ENCODE data around the gene TXNDC8.
"Not testable (repeated sequence)": the region's sequence is repeated elsewhere in the genome, so short reads cannot be mapped to it uniquely, and the experiment has no call there.

Gene TXNDC8

DNA sequence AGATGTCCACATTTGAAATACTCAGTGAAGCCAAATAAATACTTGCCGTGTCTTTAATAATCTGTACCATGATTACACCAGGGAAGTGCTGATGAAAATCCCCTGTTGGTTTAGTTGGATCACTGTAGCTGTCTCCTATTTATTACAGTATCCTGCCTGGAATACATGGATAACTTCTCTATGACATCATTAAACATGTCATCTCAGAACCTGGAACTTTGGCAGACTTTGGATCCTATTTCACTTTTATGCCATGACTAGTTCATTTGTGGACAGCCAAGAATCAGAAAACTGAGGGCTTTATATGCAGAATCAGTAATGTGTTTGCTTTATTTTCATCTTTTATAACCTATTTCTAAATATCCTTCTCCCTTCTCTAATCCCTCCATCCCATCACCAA, at the start of gene TXNDC8:
Gene TXNDC8, minus strand, starts transcription at position 137 of the 400 bp plus-strand sequence.
- no peak for DNase-seq

DNA sequence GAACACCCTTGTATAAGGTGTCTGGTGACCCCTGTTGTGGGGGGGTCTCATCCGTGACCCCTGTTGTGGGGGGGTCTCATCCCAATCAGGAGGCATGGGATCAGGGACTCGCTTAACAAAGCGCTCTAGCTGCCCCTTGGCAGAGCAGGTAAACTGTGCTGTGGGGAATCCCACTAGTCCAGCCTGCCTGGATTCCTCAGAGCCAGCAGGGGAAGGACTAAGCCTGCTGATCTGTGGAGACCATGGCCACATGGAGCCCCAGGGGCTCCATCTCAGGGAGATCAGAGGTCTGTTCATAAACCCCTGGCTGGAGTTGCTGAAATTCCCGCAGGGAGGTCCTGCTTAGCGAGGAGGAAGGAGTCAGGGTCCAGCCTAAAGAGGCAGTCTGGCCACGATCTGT, 45.8 kb upstream of the TXNDC8 start:
- no peak for DNase-seq

DNA sequence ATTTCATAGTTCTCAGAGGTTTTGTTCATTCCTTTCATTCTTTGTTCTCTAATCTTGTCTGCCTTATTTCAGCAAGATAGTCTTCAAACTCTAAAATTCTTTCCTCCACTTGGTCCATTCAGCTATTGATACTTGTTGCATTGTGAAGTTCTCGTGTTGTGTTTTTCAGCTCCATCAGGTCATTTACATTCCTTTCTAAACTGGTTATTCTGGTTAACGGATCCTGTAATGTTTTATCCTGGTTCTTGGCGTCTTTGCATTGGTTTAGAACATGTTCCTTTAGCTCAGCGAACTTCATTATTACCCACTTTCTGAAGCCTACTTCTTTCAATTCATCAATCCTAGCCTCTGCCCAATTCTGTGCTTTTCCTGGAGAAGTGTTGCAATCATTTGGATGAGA, 45.1 kb upstream of the TXNDC8 start:
- DNase-seq, result no peak

DNA sequence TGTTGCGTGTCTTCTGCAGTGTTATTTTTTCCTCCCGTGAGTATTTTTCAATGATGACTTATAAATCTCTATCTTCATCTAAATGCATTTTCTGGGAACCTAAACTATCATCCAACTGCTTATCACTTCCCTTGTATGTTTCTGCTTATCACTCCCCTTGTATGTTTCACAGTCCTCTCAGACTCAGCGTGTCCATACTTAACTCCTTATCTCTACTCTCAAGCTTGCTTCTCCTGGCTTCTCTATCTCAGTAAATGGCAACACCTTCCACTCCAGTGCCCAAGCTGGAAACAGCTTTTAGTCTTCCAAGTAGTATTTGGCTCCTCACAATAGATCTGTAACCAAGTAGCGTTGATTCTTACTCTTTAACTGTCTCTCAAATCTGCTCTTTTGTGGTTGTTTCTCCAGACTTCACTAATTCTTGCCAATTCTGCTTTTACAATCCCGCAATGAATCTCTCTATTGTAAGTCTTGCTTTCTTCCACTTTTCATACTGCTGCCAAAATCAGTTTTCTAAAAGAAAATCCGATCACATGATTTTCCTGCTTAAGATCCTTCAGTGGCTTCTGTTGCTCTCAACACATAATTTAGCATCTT, 33.8 kb upstream of the TXNDC8 start:
- DNase-seq, result no peak

DNA sequence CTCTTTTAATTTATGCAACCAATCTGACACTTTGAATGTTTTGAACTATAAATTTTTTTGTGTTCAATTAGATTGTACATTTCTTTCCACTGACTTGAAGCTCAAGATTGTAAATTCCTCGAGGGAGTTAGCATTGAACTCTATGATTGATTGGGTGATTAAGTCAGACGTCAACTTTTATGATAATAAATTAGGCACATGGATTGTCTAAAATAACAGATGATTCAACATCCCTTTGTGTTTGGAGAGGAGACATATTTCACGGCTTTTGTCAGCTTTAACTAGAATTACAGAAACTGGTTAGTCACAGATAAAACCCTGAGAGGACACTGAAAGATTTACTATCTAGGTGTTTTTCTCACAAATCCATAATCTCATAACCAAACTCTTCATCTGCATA, 32.7 kb upstream of the TXNDC8 start:
- no peak for DNase-seq

DNA sequence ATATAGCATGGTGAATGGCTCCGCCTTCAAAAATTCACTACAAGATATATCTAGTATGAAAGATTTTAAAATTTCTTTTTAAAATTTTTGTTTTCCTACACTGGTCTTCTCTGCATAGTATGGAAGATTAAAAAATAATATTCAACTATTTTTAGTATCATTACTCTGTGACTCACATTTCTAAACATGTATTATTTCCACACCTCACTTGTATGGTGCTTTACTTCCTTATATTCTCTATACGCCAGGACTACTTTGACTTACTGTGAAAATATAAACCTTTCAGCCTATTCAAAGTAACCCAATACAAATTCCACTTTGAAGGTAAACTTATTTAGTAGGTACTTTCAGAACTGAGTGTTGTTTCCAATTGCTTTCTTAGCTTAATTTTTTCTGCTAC, 26.8 kb upstream of the TXNDC8 start:
- no peak for DNase-seq

DNA sequence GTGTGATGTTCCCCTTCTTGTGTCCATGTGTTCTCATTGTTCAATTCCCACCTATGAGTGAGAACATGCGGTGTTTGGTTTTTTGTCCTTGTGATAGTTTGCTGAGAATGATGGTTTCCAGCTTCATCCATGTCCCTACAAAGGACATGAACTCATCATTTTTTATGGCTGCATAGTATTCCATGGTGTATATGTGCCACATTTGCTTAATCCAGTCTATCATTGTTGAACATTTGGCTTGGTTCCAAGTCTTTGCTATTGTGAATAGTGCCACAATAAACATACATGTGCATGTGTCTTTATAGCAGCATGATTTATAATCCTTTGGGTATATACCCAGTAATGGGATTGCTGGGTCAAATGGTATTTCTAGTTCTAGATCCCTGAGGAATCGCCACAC, 21.3 kb upstream of the TXNDC8 start:
- not testable (repeated sequence) for DNase-seq

DNA sequence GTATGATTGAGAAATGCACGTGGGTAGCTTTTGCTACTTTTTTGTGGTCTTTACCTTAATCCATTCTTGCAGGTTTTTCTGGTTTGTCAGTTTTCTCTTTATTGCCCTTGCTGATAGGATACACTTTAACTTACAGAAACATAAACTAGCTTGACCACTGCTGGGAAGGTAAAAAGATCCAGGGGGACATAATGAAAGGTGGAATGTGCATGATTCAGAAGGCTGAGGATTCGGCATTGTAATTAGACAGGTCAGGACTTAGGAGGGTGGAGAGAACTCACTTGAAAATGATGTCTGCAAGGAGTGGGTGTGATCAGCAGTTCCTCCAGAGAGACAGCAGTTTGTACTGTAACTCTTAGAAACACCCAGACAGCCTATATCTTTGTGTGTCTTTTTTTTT, 19.8 kb upstream of the TXNDC8 start:
- DNase-seq, result no peak

DNA sequence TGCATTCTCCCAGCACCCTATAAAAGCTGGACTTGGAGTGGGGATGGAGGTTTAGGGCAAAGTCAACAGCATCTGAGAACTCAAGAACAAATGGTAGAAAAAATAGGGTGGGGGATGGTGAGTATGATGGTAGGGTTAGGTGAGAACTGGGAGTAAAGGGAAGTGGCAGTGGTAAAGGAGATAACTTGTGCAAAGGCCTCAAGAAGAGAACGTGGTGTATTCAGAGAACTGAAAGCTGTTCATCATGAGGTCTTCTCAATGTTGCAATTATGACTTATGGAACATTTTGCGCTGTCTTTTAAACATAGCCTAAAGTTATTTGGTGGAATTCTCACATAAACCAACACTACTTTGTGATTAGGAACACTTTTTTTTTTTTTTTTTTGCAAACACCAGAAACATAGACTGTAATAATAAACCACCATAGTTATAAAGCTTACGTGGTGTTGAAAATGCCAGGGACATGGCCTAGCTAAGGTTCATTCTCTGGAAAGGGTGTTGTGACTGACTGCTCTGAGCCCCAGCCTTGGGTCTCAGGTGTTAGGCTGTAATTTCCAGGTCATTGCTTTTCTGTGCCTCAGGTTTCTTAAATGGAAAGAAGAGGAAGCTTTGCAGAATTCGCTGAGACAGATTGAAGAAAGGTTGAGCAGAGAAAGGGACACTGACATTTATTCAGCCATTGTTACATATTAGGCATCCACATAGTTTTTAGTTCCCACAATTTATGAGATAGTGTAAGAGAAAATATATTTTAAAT, 19.2 kb upstream of the TXNDC8 start:
- no peak for DNase-seq

DNA sequence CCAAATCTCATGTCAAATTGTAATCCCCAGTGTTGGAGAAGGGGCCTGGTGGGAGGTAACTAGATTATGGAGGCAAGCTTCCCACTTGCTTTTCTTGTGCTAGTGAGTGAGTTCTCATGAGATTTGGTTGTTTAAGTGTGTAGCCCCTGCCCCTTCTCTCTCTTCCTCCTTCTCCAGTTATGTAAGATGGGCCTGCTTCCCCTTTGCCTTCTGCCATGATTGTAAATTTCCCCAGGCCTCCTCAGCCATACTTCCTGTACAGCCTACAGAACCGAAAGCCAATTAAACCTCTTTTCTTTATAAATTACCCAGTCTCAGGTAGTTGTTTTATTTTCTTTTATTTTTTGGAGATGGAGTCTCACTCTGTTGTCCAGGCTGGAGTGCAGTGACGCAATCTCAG, 18.2 kb upstream of the TXNDC8 start:
- DNase-seq, result no peak

DNA sequence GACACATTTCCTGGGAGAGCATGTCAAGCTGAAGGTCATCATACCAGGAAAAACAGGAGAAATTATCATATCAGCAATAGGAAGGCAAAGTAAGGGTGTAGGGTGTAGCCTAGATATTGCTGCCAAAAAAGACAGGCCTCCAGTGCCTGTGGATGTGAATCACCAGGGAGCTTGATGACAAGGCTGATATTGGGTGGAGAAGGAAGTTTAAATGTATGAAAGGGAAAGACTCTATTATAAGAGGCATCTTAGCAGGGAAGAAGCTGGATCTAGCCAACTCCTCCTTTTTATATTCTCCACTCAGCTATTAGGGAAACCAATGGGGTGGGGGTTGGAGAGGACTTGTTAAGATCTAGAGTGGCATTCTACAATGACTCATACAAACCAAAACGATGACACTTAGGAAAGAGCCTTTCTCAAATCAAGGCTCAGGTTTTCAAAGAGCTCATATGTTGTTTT, 13.4 kb upstream of the TXNDC8 start:
- no peak for DNase-seq

DNA sequence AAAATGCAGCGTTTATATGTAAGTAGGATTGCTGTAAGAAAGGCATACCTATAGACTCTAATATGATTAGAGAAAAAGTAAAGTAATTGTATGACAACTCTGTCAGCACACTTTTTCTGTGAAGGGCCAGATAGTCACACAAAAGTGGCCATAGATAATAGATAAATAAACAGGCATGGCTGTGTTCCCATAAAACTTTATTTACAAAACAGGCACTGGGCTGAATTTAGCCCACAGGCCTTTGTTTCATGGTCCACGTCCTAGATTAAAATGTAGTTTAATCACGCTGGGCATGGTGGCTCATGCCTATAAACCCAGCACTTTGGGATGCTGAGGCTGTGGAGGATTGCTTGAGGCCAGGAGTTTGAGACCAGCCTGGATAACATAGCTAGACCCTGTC, 8.7 kb upstream of the TXNDC8 start:
- no peak for DNase-seq

DNA sequence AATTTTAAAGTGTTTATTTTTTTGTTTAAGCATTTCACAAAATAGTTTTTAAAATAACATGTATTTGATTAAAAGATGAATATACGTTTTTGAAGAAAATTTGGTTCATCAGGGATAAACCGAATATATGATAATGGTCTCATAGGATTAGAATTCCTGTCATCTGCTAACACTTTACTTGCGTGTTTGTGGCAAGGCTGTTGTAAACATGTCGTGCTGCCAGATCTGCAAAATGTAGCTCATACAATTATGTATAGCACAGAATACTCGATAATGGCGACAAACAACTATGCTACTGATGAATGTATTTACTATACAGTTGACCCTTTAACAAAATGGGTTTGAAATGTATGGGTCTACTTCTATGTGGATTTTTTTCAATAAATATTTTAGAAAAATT, 7.2 kb upstream of the TXNDC8 start:
- DNase-seq, result no peak

DNA sequence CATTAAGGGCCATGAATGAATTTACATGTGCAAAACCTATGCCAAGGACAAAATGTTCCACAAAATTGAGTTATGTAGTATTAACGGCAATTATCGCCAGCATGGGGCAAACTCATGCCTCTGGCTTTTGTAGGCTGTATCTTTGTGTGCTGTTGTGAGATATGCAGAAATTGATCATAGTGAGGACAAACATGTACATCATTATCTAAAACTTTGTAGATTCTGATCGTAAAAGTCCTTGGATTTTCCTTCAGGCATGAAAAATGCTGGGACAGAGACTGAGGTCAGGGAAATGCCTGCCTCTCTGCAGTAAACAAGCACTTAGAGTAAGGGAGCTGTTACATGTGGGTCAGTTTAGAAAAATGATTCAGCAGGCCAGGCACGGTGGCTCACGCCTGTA, 5.9 kb upstream of the TXNDC8 start:
- no peak for DNase-seq

DNA sequence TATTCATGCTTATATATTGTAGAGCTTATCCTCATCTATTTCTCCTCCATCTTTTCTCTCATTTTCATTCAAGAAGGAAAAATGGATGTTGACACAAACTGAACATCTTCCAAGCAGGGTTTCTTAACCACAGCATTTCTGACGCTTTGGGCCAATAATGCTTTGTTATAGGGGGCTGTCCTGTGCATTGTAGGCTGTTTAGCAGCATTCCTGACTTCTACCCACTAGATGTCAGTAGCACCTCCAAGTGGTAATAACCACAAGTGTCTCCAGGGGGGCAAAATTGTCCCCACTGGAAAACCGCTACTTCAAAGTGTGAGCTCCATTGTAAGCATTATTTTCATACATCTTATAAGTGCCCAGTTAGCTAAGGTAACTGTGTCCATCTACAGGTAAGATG, 2.6 kb upstream of the TXNDC8 start:
- DNase-seq, result no peak

DNA sequence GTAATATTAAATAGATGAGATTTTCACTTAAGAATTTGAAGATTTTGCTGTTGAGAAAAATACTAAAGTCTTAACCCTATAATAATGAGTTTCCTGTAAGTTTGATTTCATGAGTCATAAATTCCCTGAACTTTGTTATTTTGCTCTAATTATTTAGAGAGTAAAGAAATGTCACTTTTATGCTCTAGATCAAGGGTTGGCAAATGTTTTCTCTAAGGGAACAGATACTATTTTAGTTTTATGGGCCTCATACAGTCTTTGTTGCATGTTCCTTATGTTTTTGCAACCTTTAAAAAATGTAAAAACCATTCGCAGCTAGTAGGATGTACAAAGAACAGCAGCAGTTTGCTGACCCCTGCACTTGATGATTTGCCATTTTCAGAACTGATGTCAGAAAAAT, 480 bp upstream of the TXNDC8 start:
- no peak for DNase-seq

DNA sequence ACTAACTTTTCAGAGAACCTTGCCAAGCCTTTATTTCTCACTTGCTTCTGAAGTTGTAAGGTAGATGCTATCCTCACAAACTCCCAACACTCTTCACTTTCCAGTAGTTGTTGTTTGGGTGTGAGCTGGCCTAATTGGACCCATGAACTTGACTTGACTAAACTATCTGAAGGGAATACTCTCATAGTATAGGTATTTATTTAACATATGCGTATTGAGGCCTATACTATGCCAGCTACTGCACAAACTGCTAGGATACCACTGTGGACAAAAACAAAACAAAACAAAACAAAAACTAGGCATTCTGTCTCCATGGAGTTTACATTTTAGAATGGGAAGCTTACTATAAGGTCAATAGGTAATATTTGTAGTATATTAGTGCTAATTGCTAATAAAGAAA, 1.3 kb downstream of the TXNDC8 start:
- no peak for DNase-seq

DNA sequence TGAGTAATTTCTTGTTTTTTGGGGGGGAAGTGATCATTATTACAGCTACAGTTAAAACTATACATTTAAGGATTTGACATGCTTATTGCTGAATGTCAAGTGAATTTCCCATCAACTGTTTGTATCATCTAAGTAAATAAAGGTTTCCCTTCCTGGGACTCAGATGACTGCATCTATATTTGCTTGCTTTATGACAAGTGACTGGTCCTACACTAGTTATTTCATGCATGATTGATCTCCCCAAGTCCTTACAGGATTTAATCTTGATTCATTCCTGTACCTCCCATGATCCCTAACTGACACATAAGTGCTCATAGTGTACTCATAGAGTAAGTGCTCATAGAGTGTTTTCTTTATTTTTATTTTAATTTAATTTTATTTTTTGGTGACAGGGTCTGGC, 2.8 kb downstream of the TXNDC8 start:
- no peak for DNase-seq

DNA sequence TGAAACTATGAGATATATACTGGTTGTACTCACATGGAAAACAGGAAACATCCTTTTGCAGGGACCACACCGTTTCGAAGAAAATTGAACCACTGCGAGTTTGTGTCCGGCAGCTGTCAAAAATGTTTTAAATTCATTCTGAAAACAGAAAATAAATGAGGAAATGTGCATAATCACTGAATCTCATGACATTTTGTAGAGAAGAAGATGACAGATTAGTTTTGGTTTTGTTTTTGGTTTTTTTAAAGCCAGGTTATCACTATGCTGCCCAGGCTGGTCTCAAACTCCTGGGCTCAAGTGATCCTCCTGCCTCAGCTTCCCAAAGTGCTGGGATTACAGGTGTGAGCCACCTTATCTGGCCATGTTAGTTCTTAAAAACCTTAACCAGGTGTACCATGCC, 3.5 kb downstream of the TXNDC8 start:
- DNase-seq, result no peak

DNA sequence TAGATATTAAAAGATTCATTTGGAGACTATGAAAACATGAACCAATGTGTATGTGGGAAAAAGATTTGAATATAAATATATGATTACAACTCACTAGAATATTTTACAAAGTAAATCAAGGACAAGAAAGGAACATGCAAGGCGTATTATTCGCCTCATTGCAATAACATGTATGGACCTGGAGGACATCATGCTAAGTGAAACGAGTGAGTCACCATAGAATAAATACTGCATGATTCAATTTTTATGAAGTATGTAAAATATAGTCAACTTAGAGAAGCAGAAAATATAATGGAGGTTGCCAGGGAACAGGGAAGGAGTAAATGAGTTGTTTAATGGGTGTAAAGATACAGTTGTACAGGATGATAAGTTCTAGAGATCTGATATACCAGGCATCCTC, 4.9 kb downstream of the TXNDC8 start:
- no peak for DNase-seq

DNA sequence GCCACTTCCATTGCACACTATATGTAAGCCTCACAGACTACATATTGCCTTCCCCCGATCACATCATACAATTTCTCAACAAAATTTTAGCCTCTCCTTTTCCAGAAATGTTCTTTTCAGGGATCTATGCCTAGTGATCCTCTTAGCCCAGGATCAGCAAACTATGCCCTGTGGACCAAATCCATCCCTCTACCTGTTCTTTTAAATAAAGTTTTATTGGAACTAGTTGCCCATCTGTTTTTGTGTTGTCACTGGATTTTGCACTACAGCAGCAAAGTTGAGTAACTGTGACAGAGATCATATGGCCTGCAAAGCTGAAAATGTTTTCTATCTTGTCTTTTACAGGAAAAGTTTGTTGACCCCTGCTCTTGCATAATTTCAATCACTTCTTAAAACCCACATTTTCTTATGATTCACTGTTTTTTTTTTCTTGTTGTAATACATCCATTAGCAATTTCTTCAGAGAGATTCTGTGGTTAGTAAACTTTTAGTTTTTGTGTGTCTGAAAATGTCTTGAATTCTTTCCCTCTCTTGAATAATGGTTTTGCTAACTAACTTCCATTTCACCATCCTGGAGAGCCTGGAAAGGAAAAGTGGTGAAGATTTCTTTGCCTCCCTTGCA, 7.1 kb downstream of the TXNDC8 start:
- DNase-seq, result no peak

DNA sequence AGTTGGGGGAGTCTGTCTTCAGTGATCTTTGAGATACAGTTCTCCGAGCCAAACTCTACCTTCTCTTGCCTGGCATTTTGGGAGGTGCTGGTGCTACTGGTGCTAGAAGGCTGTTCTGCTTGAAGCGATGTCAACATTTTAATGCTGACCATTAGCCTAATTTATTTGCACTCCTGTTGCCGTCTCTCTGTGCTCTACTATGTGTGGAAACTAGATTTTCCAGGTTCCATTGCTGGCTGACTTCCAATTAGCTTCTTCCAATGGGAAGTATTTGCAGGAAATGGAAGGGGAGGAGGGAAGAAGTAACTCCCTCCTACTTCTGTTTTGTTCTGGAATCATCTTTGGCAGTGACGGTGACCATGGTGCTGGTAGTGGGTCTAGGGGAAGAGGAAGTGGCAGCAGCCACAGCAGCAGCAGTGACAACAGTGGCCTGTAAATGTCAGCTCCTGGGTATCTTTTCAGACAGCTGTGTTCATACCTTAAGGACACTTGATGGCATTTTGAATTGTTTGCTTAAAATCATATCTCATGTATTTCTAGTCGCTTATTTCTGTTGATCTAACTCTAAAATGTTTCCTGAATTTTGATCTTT, 7.9 kb downstream of the TXNDC8 start:
- DNase-seq, result no peak

DNA sequence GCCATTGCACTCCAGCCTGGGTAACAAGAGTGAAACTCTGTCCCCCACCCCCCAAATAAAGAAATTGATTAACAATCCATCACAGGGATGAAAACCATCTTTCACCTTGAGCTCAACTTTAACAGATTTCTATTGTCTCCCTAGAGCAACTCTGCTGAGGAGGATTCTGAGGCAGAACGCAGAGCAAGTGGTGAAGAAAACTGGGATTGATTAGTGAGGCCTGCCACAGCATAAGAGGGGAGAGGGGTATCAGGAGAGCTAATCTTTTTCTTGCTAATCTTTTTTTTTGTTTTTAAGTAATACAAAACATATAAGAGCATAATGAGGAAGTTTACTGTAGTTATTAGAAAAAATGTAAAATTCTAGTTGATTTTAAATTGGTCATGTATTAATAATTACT, 8.9 kb downstream of the TXNDC8 start:
- no peak for DNase-seq

DNA sequence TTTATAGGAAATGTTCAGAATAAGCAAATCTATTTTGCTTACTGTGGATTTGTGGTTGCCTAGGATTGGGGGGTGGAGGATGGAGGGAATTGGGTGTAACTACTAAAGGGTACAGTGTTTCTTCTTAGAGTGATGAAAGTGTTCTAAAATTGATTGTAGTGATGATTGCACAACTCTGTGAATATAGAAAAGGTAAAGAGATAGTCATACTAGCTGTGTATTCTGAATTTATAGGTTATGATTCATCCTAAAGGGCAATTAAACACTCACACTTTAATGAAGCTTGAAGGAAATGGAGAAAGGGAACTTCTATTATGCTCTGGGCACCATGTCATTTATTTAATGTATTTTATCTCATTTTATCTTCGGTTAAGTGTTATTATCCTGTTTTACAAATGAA, 9.9 kb downstream of the TXNDC8 start:
- DNase-seq, result no peak

All from NCI-H1694 treated with DMSO at 0.1 percent for 48 hours (cell line).